Endothelial cell (in vitro differentiated cells): ENCODE results near the gene DEFB129. TPM values are rescaled to one million over a fixed set of nuclear protein-coding genes. Genes with fewer than 3 reads are reported as not detected.
"Not testable (repeated sequence)": the region's sequence is repeated elsewhere in the genome, so short reads cannot be mapped to it uniquely, and the experiment has no call there.

Experiments used
- DNase-seq: peaks from one replicate; pipeline ENCODE4 v3.0.0; 2021; ENCODE audit warnings: low spot score
- H3K27ac Mint-ChIP-seq: one replicate; pipeline ENCODE4 v1.8.0; 2021; ENCODE audit warnings: mixed read lengths, inconsistent platforms; ENCODE audit not compliant: unreplicated experiment
- H3K27me3 Mint-ChIP-seq: one replicate; pipeline ENCODE4 v1.8.0; 2021; ENCODE audit warnings: mild to moderate bottlenecking, moderate library complexity, mixed read lengths, inconsistent platforms; ENCODE audit not compliant: unreplicated experiment
- H3K36me3 Mint-ChIP-seq: one replicate; pipeline ENCODE4 v1.8.0; 2021; ENCODE audit warnings: mild to moderate bottlenecking, low read depth, mixed read lengths, inconsistent platforms; ENCODE audit not compliant: unreplicated experiment
- H3K4me1 Mint-ChIP-seq: one replicate; pipeline ENCODE4 v1.8.0; 2021; ENCODE audit warnings: mild to moderate bottlenecking, mixed read lengths, inconsistent platforms; ENCODE audit not compliant: unreplicated experiment
- H3K4me3 Mint-ChIP-seq: one replicate; pipeline ENCODE4 v1.8.0; 2021; ENCODE audit warnings: mild to moderate bottlenecking, mixed read lengths, inconsistent platforms; ENCODE audit not compliant: unreplicated experiment
- H3K9me3 Mint-ChIP-seq: one replicate; pipeline ENCODE4 v1.8.0; 2021; ENCODE audit warnings: mixed read lengths, inconsistent platforms; ENCODE audit not compliant: unreplicated experiment
- total RNA-seq: library from RNA; stranded (reverse); fragmentation: NEBNext Ultra II Directional; extraction: Animal tissue kit (Norgen Biotek cat#: 25700); gene quantifications from one replicate; pipeline ENCODE4 v1.2.1, GENCODE V29; 2021; ENCODE audit not compliant: unreplicated experiment
- TF ChIP-seq, protein P1 (sequence below): fragments of 200-600 bp; sonication (generic); IDR thresholded peaks from one replicate; pipeline ENCODE4 v1.5.0; 2021; ENCODE audit warnings: antibody characterized with exemption; ENCODE audit not compliant: unreplicated experiment

The DEFB129 gene
- total RNA-seq, 1 donor from 2014 or later, result not detected

DNA sequence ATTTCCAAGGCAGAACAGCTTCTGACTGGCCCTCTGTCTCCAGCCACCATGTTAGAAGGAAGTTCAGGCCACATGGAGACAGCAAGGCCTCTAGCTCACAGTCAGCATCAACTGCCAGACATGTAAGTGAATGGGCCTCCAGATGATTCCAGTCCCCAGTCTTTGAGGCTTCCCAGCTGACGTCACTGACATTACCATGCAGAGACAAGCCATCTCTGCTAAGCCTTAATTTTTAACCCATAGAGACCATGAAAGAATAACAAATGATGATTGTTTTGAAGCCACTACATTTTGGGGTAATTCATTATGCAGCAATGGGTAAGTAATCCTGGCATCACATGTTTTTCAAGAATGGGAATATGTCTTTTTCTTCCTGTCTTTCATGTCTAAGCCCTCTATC is 11.3 kb upstream of the DEFB129 start:
- no peak overlapping the region for H3K27ac Mint-ChIP-seq
- no peaks in the 10 kb centered on the region for H3K9me3 Mint-ChIP-seq
- no peaks in the 10 kb centered on the region for H3K4me1 Mint-ChIP-seq
- no peak for DNase-seq
- no peaks in the 10 kb centered on the region for H3K36me3 Mint-ChIP-seq
- TF ChIP-seq, protein P1, sequence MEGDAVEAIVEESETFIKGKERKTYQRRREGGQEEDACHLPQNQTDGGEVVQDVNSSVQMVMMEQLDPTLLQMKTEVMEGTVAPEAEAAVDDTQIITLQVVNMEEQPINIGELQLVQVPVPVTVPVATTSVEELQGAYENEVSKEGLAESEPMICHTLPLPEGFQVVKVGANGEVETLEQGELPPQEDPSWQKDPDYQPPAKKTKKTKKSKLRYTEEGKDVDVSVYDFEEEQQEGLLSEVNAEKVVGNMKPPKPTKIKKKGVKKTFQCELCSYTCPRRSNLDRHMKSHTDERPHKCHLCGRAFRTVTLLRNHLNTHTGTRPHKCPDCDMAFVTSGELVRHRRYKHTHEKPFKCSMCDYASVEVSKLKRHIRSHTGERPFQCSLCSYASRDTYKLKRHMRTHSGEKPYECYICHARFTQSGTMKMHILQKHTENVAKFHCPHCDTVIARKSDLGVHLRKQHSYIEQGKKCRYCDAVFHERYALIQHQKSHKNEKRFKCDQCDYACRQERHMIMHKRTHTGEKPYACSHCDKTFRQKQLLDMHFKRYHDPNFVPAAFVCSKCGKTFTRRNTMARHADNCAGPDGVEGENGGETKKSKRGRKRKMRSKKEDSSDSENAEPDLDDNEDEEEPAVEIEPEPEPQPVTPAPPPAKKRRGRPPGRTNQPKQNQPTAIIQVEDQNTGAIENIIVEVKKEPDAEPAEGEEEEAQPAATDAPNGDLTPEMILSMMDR, result no peak
- peaks cover 4% of the 10 kb centered on the region for H3K27me3 Mint-ChIP-seq
- no peak overlapping the region for H3K4me3 Mint-ChIP-seq

DNA sequence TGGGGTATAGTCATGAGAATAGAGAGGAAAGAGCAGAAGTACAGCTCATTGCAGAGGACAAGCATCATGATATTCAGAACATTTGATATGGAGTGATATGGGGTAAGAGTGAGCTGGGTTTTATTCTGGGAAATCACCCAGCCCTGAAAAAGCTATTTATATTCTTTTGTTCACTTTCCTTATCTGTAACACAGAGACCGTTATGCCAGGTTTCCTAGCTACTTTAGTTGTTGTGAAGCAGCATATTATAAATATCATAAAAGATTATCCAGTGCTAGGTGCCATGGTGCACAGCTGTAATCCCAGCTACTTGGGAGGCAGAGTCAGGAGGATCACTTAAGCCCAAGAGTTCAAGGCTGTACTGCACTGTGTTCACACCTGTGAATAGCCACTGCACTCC is 9.8 kb upstream of the DEFB129 start:
- Mint-ChIP-seq H3K4me3 (no peak overlapping the region), H3K27me3 (peaks cover 2% of the 10 kb centered on the region), H3K9me3 (no peaks in the 10 kb centered on the region), H3K36me3 (no peaks in the 10 kb centered on the region), H3K4me1 (no peaks in the 10 kb centered on the region), H3K27ac (no peak overlapping the region)
- no peak for DNase-seq
- TF ChIP-seq, protein P1, result no peak

DNA sequence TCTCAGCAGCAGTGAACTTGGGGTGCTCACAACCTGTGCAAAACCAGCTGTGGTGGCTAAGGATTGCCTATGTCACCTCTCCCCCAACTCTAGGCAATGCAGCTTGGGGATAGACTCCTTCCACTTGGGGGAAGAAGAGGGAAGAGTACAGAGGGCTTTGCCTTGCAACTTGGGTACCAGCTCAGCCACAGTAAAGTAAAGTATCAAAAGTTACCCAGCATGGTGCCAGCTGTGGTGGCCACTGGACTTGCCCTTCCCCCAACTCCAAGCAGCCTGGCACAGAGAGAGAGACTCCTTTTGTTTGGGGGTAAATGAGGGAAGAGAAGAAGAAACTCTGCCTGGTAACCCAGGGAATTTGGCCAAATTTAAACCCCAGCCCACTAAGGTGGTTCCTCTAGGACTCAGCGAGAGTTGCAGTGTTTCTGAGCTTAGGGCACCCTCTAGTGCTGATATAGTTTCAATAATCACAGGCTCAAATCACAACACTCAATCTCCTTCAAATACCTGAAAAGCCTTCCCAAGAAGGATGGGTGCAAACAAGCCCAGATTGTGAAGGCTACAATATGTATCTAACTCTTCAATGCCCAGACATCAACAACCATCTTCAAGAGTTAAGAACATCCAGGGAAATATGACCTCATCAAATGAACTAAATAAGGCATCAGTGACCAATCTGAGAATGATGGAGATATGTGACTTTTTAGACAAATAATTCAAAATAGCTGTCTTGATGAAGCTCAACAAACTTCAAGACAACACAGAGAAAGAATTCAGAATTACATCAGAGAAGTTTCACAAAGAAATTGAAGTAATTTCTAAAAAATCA is 7.6 kb upstream of the DEFB129 start:
- Mint-ChIP-seq H3K27me3 (peaks cover 2% of the 10 kb centered on the region), H3K4me1 (no peaks in the 10 kb centered on the region)

DNA sequence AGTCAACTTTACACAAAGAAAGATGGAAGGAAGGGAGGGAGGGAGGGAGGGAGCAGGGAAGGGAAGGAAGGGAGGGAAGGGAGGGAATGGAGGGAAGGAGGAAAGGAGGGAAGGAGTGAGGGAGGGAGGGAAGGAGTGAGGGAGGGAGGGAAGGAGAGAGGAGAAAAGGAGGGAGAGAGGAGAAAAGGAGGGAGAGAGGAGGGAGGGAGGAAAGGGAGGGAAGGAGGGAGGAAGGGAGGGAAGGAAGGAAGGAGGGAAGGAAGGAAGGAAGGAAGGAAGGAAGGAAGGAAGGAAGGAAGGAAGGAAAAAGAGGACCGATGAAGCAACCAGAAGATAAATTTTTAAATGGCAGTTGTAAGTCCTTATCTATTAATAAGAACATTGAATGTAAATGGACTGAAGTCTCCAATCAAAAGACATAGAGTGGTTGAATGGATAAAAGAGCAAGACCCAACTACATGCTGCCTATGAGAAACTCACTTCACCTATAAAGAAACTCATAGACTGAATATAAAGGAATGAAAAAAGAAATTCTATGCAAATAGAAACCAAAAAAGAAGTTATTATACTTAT is 5.7 kb upstream of the DEFB129 start:
- Mint-ChIP-seq H3K4me1 (no peaks in the 10 kb centered on the region), H3K9me3 (no peaks in the 10 kb centered on the region), H3K4me3 (no peak overlapping the region), H3K27me3 (peaks cover 2% of the 10 kb centered on the region), H3K36me3 (no peaks in the 10 kb centered on the region), H3K27ac (no peak overlapping the region)
- DNase-seq, result no peak
- TF ChIP-seq, protein P1, result no peak

More for the DNA sequence above, 7.6 kb upstream of the DEFB129 start:
- TF ChIP-seq, protein P1, result no peak
- H3K36me3 Mint-ChIP-seq, result no peaks in the 10 kb centered on the region
- no peaks in the 10 kb centered on the region for H3K9me3 Mint-ChIP-seq
- DNase-seq, result peak; percentile 17
- no peak overlapping the region for H3K4me3 Mint-ChIP-seq
- no peak overlapping the region for H3K27ac Mint-ChIP-seq

DNA sequence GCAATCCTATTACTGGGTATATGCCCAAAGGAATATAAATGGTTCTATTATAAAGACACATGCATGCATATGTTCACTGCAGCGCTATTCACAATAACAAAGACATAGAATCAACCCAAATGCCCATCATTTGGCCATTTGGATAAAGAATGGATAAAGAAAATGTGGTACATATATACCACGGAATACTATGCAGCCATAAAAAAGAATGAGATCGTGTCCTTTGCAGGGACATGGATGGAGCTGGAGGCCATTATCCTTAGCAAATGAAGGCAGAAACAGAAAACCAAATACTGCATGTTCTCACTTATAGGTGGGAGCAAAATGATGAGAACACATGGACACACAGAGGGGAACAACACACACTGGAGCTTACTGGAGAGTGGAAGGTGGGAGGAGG is 1.2 kb upstream of the DEFB129 start:
- not testable (repeated sequence) for DNase-seq, H3K4me3 Mint-ChIP-seq, H3K36me3 Mint-ChIP-seq, H3K4me1 Mint-ChIP-seq, H3K9me3 Mint-ChIP-seq, H3K27ac Mint-ChIP-seq, H3K27me3 Mint-ChIP-seq
